ENCODE results near the gene SEC22A.

The SEC22A gene

GRCh38 chr3:123290107-123290930, 88.6 kb downstream of the SEC22A start:
- DNase-seq = no peak

- no peak for DNase-seq
Measured at GRCh38 chr3:123290962-123291361, 89.2 kb downstream of the SEC22A start.

- no peak for DNase-seq
Measured at GRCh38 chr3:123291404-123291803, 89.7 kb downstream of the SEC22A start.

GRCh38 chr3:123292321-123293310, 90.9 kb downstream of the SEC22A start:
- DNase-seq = no peak

GRCh38 chr3:123294296-123294938, 92.7 kb downstream of the SEC22A start:
- DNase-seq = no peak

GRCh38 chr3:123295171-123295900, 93.6 kb downstream of the SEC22A start:
- no peak for DNase-seq

GRCh38 chr3:123295901-123296250, 94.1 kb downstream of the SEC22A start:
- DNase-seq = no peak

- DNase-seq = no peak
Measured at GRCh38 chr3:123296261-123296660, 94.5 kb downstream of the SEC22A start.

GRCh38 chr3:123296836-123297626, 95.3 kb downstream of the SEC22A start:
- no peak for DNase-seq

- no peak for DNase-seq
Measured at GRCh38 chr3:123297627-123297899, 95.8 kb downstream of the SEC22A start.

- DNase-seq = no peak
Measured at GRCh38 chr3:123298903-123299302, 97.2 kb downstream of the SEC22A start.

- DNase-seq = no peak
Measured at GRCh38 chr3:123299581-123299980, 97.8 kb downstream of the SEC22A start.

- no peak for DNase-seq
Measured at GRCh38 chr3:123300056-123300455, 98.3 kb downstream of the SEC22A start.

- DNase-seq = no peak
Measured at GRCh38 chr3:123300583-123300982, 98.8 kb downstream of the SEC22A start.

GRCh38 chr3:123301331-123302184, 99.8 kb downstream of the SEC22A start:
- DNase-seq = no peak

GRCh38 chr3:123302961-123303360, 101.2 kb downstream of the SEC22A start:
- DNase-seq = no peak

GRCh38 chr3:123303976-123304560, 102.3 kb downstream of the SEC22A start:
- DNase-seq = no peak

GRCh38 chr3:123305192-123305591, 103.4 kb downstream of the SEC22A start:
- DNase-seq = no peak

GRCh38 chr3:123307064-123307463, 105.3 kb downstream of the SEC22A start:
- no peak for DNase-seq

- DNase-seq = no peak
Measured at GRCh38 chr3:123310186-123310585, 108.4 kb downstream of the SEC22A start.

- no peak for DNase-seq
Measured at GRCh38 chr3:123310741-123311140, 109.0 kb downstream of the SEC22A start.
